ENCODE data around the gene IFI44L. TPM values are rescaled to one million over a fixed set of nuclear protein-coding genes. Genes with fewer than 3 reads are reported as not detected.

Gene IFI44L
- total and polyA plus RNA-seq, 2 experiments from 2014 or later, result 0.23 TPM; not detected in 1

GRCh38 chr1:78691995-78692747 is 71.9 kb downstream of the IFI44L start:
- DNase-seq, result peak; percentile 85
- Histone ChIP-seq H3K36me3 (ENCODE audit: low read depth) (no peaks in the 10 kb centered on the region), H3K27me3 (replicated peaks; ENCODE audit: insufficient read depth) (no peaks in the 10 kb centered on the region), H3K9me2 (ENCODE audit: insufficient read depth) (no peaks in the 10 kb centered on the region), H3K27ac (peak overlapping the region; percentile 43), H3K4me1 (ENCODE audit: insufficient read depth) (peaks cover 35% of the 10 kb centered on the region), H4K20me1 (ENCODE audit: insufficient read depth) (no peaks in the 10 kb centered on the region), H2AFZ (no peak overlapping the region), H3K9ac (no peak overlapping the region), H3K4me2 (ENCODE audit: unreplicated experiment) (no peak overlapping the region), H3K4me3 (no peak overlapping the region), H3K9me3 (ENCODE audit: low read depth) (no peaks in the 10 kb centered on the region), H3F3A (ENCODE audit: insufficient read depth) (peaks cover 43% of the 10 kb centered on the region), H3K79me2 (ENCODE audit: insufficient read depth) (no peaks in the 10 kb centered on the region)
- TF ChIP-seq EZH2phosphoT487 (IDR thresholded peaks at IDR 0.05; ENCODE audit: insufficient read depth, low read depth), result no peak
- TF ChIP-seq EZH2 (IDR thresholded peaks at IDR 0.05; ENCODE audit: insufficient read depth, poor library complexity, severe bottlenecking), result no peak
- in situ Hi-C loops (cut with MboI), result loop anchor here (25.0 kb wide), 1 partner anchor 495 kb away; no protein-coding TSS in a partner anchor
- WGBS, 2 experiments (ENCODE audit: low coverage in 1 of 2, low lambda C conversion rate in 2 of 2, missing lambda C conversion rate in 2 of 2), result 15% methylated on average over 4 of the region's 4 CpGs

Other genes starting within 250 kb of the IFI44L start
- 11.9 and 13.3 TPM in 2 replicates for gene PTGFR, start 129.5 kb upstream of the IFI44L start, total RNA-seq (2014; rRNA removed; shearing (Covaris generic))
- gene PTGFR, start 129.5 kb upstream of the IFI44L start, polyA plus RNA-seq (2016; fragmentation: Nextera tagmentation; extraction: Ambion mirVana), result 7.8 and 8.3 TPM in 2 replicates
- gene IFI44, start 29.4 kb downstream of the IFI44L start, total RNA-seq (2014; rRNA removed; shearing (Covaris generic)), result 3.7 and 4.3 TPM in 2 replicates
- gene IFI44, start 29.4 kb downstream of the IFI44L start, polyA plus RNA-seq (2016; fragmentation: Nextera tagmentation; extraction: Ambion mirVana), result 0.86 and 1.3 TPM in 2 replicates